GM12872 (cell line): ENCODE measurements around the gene FOXC1.

Experiments used
- CTCF ChIP-seq: IDR thresholded peaks from 3 replicates; pipeline ENCODE4 v1.5.1; 2011; ENCODE audit warnings: low read depth, mild to moderate bottlenecking, low read length, moderate library complexity; ENCODE audit not compliant: insufficient read depth

FOXC1 gene

GRCh38 chr6:1579096-1579495 is 30.6 kb upstream of the FOXC1 start:
- no peak for TF ChIP-seq CTCF

DNA sequence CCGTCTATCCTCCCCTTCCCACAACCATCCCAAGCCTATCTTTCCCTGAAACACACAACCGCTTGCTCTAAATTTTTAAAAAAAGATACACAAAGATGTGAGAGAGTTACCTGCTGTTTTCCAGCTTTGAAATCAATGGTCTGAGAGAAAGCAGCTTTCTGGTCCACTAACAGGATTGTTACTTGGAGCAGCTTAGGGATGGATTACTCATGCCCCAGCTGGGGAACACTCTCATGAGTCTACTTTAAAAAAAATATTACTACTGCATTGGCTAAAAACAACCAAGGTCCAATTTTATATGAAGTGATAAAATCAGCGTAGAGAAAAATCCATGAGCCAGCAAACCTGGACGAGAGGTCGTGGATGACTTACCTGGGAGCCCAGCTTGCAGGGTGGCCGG is 29.6 kb upstream of the FOXC1 start:
- no peak for TF ChIP-seq CTCF

DNA sequence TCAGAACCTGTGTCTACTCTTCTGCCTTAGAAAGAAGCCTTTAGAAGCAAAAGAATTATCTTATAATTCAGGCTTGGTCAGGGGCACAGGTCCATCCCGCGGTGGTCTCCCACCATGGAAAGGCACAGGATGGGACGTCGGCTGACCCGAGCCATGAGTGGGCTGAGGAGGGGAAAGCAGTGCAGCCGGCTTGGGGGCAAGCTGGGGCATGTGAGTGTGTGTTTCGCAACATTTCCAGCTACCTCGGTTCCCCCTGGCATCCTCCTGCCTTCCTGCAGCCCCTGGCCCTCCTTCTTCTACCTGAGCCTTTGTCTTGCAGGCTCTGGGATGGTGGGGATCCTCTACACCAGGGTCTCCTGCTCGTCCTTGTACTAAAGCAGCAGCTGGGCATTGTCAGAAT is 29.1 kb upstream of the FOXC1 start:
- TF ChIP-seq CTCF, result no peak

GRCh38 chr6:1581120-1581991 is 28.4 kb upstream of the FOXC1 start:
- no peak for TF ChIP-seq CTCF

DNA sequence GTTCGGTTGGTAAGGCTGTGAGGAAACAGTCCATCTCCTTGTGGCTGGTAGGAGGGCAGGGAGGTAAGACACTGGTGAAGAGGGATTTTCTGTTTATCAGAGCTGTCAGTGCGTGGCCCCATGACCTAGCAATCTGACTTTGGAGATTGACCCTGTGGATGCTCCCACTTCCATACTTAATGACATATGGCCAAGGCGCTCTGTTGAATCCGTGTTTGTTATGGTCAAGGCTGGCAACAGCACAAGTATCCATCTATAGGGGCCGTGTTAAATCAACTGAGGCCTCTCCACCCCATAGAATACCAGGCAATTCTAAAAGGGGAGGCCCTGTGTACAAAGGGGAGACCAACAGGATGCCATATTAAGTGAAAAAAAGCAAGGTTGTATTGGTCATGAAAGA is 25.6 kb upstream of the FOXC1 start:
- no peak for TF ChIP-seq CTCF

GRCh38 chr6:1584996-1585668 is 24.6 kb upstream of the FOXC1 start:
- TF ChIP-seq CTCF, result no peak

GRCh38 chr6:1585669-1586049 is 24.1 kb upstream of the FOXC1 start:
- TF ChIP-seq CTCF, result no peak
